GM19463 (cell line): ENCODE data around the gene KCTD5.
"Not testable (repeated sequence)": the region's sequence is repeated elsewhere in the genome, so short reads cannot be mapped to it uniquely, and the experiment has no call there.

Source experiments
- ATAC-seq: cut with Tn5 transposase; IDR thresholded peaks from one replicate; pipeline ENCODE4 v1.9.1; 2021; ENCODE audit warnings: mild to moderate bottlenecking, moderate library complexity; ENCODE audit not compliant: unreplicated experiment

Gene KCTD5

GRCh38 chr16:2721634-2722173 lies 39.4 kb downstream of the KCTD5 start:
- ATAC-seq, result not testable (repeated sequence)

- no peak for ATAC-seq
Measured at GRCh38 chr16:2724088-2724676, 41.9 kb downstream of the KCTD5 start.

DNA sequence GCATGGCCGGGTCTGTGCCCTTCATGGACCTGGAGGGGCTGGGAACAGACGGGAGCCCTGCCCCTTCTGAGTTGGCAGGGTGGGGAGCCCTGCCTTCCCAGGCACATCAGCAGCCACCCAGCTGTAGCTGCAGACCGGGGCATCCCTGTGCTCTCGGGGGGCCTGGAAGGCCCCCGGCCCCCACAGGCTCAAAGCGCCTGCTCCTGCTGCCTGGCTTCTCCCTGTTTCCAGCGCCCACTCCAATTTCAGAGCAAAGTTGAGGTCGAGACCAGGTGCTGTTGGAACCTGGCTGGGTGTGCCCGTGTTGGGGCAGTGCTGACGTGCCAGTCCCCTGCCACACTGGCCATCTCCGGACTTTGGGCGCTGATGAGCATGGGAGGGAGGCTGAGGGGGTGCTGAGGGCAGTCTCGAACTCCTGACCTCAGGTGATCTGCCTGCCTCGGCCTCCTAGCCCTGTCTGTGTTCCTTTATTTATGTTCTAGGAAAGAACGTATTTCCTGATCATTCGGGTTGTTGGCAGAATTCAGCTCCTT lies 42.6 kb downstream of the KCTD5 start:
- ATAC-seq, result no peak

DNA sequence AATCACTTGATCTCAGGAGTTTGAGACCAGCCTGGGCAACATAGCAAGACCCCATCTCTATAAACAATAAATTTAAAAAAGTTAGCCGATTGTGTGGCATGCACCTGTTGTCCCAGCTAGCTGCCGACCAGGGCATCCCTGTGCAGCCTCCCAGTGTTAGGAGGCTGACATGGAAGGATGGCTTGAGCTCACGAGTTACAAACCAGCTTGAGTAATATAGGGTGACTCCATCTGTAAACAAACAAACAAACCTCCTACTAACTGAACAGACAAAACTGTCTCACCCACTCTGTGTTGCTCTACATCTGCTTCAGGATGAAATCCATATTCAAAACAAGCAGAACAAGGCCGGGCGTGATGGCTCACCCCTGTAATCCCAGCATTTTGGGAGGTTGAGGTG lies 44.6 kb downstream of the KCTD5 start:
- no peak for ATAC-seq

DNA sequence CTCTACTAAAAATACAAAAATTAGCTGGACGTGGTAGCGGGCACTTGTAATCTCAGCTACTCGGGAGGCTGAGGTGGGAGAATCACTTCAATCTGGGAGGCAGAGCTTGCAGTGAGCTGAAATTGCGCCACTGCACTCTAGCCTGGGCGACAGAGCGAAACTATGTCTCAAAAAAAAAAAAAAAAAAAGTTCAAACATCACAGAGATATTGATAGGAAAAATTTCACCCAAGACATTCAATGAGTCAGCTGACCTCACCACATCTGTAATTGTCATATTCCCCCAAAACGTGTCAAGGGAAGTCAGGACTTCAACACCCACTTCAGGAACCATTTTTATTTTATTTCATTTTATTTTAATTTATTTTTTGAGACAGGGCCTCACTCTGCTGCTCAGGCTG lies 45.7 kb downstream of the KCTD5 start:
- no peak for ATAC-seq

DNA sequence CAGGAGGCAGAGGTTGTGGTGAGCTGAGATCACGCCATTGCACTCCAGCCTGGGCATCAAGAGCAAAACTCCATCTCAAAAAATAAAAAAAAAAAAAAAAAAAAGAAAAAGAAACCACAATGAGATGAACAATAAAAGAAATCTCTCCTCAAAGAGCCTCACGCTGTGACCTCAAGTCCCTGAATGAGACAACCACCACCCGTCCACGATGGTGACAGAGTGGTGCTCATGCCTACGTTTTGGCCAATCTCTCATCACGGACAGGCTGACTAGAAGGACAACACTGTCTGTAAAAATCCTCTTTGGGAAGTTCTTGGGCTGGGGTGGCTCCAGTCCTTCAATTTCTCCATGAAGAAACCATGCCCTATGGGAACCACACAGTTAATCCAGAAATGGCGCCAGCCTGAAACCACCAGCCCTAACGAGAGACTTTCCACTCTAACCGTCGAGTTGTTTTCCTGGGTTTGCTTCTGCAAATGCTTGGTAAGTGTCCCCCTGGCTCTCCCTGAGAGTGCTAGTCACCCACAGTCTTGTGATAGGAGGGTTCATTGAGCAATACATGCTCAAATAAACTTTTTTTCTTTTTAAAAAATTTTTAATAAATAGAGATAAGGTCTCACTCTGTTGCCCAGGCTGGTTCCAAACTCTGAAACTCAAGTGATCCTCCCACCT lies 52.7 kb downstream of the KCTD5 start:
- ATAC-seq, result no peak

GRCh38 chr16:2736476-2737237 lies 54.3 kb downstream of the KCTD5 start:
- ATAC-seq, result no peak

- ATAC-seq, result no peak
Measured at GRCh38 chr16:2737238-2737605, 54.9 kb downstream of the KCTD5 start.

DNA sequence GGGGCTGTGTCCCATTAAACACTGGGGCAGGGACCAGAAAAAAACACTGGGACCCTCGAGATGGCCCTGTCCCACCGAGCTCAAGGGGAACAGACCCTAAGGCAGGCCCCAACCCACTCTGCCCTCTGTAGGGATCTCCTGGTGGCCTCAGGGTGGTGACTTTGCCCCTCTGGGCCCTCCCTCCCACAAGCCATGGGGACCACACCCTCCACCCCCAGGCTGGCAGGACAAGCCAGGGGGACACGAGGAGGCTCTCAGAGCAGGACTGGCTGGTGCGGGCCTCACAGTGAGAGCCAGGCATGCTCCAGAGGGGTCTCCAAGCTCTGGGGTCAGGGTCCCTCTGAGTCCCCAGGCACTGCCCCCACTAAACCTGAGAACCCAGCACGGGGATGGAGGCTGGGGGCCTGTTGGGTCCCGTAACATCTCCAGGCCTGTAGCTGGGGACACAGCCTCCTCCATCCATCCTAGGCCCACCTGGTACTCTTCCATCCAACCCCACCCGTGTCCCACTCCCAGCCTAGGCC lies 55.6 kb downstream of the KCTD5 start:
- ATAC-seq, result no peak

DNA sequence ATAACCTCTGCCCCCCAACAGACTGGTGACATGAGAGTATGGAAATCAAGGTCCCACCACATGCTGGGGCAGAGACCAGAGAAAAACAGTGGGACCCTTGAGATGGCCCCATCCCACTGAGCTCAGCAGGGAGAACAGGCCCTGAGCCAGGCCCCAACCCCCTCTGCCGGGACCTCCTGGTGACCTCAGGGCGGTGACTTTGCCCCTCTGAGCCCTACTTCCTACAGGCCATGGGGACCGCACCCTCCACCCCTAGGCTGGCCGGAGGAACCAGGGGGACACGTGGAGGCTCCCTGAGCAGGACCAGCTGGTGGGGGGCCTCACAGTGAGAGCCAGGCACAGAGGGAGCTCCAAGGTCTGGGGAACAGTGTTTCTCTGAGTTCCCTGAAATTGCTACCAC lies 56.3 kb downstream of the KCTD5 start:
- ATAC-seq, result no peak

- ATAC-seq, result no peak
Measured at GRCh38 chr16:2739625-2740430, 57.5 kb downstream of the KCTD5 start.

- ATAC-seq, result no peak
Measured at GRCh38 chr16:2740476-2740875, 58.2 kb downstream of the KCTD5 start.

- ATAC-seq, result no peak
Measured at GRCh38 chr16:2741168-2741567, 58.8 kb downstream of the KCTD5 start.

DNA sequence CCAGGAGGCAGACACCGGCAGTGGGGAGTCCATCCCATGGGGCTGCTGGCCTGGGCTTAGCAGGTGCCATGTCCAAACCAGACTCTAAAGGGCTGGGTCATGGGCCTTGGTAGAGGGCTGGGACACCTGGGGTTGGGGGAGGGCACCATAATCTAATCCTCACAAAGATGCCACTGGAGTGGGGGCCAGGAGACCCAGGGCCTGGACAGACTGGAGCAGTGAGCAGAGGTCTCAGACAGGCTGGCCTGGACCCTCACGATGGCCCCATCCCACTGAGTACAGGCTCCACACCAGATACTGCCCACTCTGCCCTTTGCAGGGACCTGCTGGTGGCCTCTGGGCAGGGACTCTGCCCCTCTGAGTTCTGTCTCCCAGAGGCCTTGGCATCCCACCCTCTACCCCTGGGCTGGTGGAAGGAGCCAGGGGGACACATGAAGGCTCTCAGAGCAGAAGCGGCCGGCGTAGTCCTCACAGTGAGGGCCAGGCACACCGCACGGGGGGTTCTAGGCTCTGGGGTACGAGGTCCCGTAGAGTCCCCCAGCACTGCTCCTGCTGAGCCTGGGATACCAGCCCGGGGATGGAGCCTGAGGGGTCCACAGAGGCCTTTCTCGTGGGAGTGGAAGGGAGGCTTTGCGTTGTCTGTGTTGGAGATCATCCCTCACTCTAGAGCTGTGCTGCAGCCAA lies 60.1 kb downstream of the KCTD5 start:
- no peak for ATAC-seq

- no peak for ATAC-seq
Measured at GRCh38 chr16:2743007-2743810, 60.9 kb downstream of the KCTD5 start.

DNA sequence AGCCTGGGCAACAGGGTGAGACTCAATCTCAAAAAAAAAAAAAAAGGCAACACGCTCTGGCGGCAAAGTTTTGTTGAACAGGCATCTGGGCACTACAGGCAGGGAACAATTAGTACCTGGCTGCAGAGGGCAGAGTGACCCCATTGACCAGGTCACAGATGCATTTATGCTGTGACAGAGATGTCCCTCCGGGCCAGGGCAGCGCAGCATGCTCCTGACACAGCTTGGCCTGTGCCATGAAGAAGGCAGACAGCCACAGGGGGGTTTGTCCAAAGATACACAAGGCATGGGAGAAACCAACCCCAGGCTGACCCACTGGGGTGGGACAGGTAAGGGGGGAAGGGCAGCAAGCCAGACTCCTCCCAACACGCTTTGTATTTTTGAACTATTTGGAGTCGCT lies 62.4 kb downstream of the KCTD5 start:
- no peak for ATAC-seq

GRCh38 chr16:2745116-2745890 lies 63.0 kb downstream of the KCTD5 start:
- ATAC-seq, result no peak

GRCh38 chr16:2745961-2746360 lies 63.6 kb downstream of the KCTD5 start:
- no peak for ATAC-seq
